Fibroblast of lung (primary cell): ENCODE measurements around the gene CMTM5. TPM values are rescaled to one million over a fixed set of nuclear protein-coding genes. Genes with fewer than 3 reads are reported as not detected.
"Not testable (repeated sequence)": the region's sequence is repeated elsewhere in the genome, so short reads cannot be mapped to it uniquely, and the experiment has no call there.

Experiments used
- DNase-seq, 2 donors: peaks; one replicate each; pipeline versions ENCODE4 v3.0.0 to v3.0.0-alpha.2; 2010; ENCODE audit warnings: low read depth in 2 of 2
- H2AFZ ChIP-seq: 2 replicates; pipeline ENCODE4 v1.5.1; 2012; ENCODE audit warnings: low read length, control low read depth, inconsistent platforms
- H3K27ac ChIP-seq: 2 replicates; pipeline ENCODE4 v1.5.1; 2011; ENCODE audit warnings: low read length, control low read depth; ENCODE audit not compliant: insufficient read depth
- H3K27me3 ChIP-seq: 2 replicates; pipeline ENCODE4 v1.5.1; 2011; ENCODE audit warnings: mild to moderate bottlenecking, low read length; ENCODE audit not compliant: control insufficient read depth, insufficient read depth
- H3K36me3 ChIP-seq: 2 replicates; pipeline ENCODE4 v1.5.1; 2011; ENCODE audit warnings: low read length; ENCODE audit not compliant: control insufficient read depth, insufficient read depth
- H3K4me1 ChIP-seq: 2 replicates; pipeline ENCODE4 v1.5.1; 2011; ENCODE audit warnings: low read length; ENCODE audit not compliant: control insufficient read depth, insufficient read depth; ENCODE audit errors: extremely low read depth
- H3K4me2 ChIP-seq: 2 replicates; pipeline ENCODE4 v1.5.1; 2011; ENCODE audit warnings: low read length, control low read depth; ENCODE audit not compliant: insufficient read depth; ENCODE audit errors: extremely low read depth
- H3K4me3 ChIP-seq, 4 experiments: fragments of 200-600 bp in 1 of 4; sonication (generic) in 1 of 4; replicated peaks in 1 of 4; 2 replicates each; pipeline ENCODE4 v1.5.1; 2011 to 2016; ENCODE audit warnings: low read length in 4 of 4, low read depth in 3 of 4, mild to moderate bottlenecking in 3 of 4, control low read depth in 2 of 4, inconsistent platforms in 1 of 4, mixed read lengths in 1 of 4; ENCODE audit not compliant: insufficient read depth in 1 of 4; ENCODE audit errors: control extremely low read depth in 1 of 4
- H3K79me2 ChIP-seq: 2 replicates; pipeline ENCODE4 v1.5.1; 2012; ENCODE audit warnings: mild to moderate bottlenecking, low read length, inconsistent platforms; ENCODE audit not compliant: control insufficient read depth, insufficient read depth
- H3K9ac ChIP-seq: 2 replicates; pipeline ENCODE4 v1.5.1; 2011; ENCODE audit warnings: mild to moderate bottlenecking, low read length, control low read depth; ENCODE audit not compliant: insufficient read depth
- H3K9me3 ChIP-seq: 2 replicates; pipeline ENCODE4 v1.5.1; 2012; ENCODE audit warnings: low read depth, low read length; ENCODE audit not compliant: control insufficient read depth, insufficient read depth
- H4K20me1 ChIP-seq: 2 replicates; pipeline ENCODE4 v1.5.1; 2011; ENCODE audit warnings: low read length; ENCODE audit not compliant: control insufficient read depth, insufficient read depth; ENCODE audit errors: extremely low read depth
- EZH2 ChIP-seq: IDR thresholded peaks from 2 replicates; pipeline ENCODE4 v1.5.1; 2012; ENCODE audit warnings: low read length, control low read depth, mild to moderate bottlenecking; ENCODE audit errors: missing control alignments
- polyA plus RNA-seq, 2 donors: library from polyadenylated mRNA; depleted of rRNA in 1 of 2; stranded (reverse) in 1 of 2; unstranded in 1 of 2; fragments of >200 nt; gene quantifications; 2 replicates each; pipeline ENCODE4 v1.2.1, GENCODE V29; 2011 to 2012; ENCODE audit warnings: missing spikeins in 1 of 2
- total RNA-seq: library from RNA; depleted of rRNA; stranded (reverse); fragments of >200 nt; gene quantifications from 2 replicates; pipeline ENCODE4 v1.2.1, GENCODE V29; 2014
- TF ChIP-seq, protein P1 (sequence below), 2 donors: IDR thresholded peaks in 1 of 2; conservative IDR thresholded peaks in 1 of 2; 1 replicate in 1 of 2; 2 replicates in 1 of 2; pipeline ENCODE4 v1.5.1; 2011 to 2012; ENCODE audit warnings: low read length in 2 of 2, control low read depth in 1 of 2, inconsistent platforms in 1 of 2, low read depth in 1 of 2, mild to moderate bottlenecking in 1 of 2

The CMTM5 gene
- total and polyA plus RNA-seq, 2 donors (not counting 1 experiment from before 2014, with no cell fraction given), result 0.08 to 0.33 TPM

DNA sequence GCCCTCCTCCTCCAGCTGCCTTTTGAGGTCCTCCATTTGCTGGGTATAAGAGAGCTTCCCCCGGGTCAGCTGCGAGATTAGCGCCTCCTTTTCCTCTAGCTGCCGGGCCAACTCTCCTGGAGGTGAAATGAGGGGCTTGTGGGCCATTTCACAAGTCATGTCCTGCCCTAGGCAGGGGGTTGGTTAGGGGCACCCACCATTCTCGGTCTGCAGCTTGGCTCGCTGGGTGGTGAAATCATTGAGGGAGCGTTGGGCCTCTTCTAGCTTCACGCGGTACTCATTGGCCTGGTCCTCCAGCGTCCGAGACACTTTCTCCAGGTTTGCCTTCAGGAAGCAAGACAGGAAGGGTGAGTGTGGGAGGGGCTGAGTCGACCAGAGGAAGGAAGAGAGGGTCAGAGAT, 12.6 kb downstream of the CMTM5 start:
- Histone ChIP-seq H3K36me3 (no peaks in the 10 kb centered on the region), H3K79me2 (no peaks in the 10 kb centered on the region), H3K27me3 (peaks cover 3% of the 10 kb centered on the region), H3K4me1 (no peaks in the 10 kb centered on the region), H3K27ac (no peak overlapping the region), H3K9me3 (no peaks in the 10 kb centered on the region), H4K20me1 (no peaks in the 10 kb centered on the region), H3K4me3 (no peak overlapping the region), H3K4me2 (no peak overlapping the region), H2AFZ (no peak overlapping the region), H3K9ac (no peak overlapping the region)
- DNase-seq, result no peak
- no peak for TF ChIP-seq EZH2
- TF ChIP-seq, protein P1, sequence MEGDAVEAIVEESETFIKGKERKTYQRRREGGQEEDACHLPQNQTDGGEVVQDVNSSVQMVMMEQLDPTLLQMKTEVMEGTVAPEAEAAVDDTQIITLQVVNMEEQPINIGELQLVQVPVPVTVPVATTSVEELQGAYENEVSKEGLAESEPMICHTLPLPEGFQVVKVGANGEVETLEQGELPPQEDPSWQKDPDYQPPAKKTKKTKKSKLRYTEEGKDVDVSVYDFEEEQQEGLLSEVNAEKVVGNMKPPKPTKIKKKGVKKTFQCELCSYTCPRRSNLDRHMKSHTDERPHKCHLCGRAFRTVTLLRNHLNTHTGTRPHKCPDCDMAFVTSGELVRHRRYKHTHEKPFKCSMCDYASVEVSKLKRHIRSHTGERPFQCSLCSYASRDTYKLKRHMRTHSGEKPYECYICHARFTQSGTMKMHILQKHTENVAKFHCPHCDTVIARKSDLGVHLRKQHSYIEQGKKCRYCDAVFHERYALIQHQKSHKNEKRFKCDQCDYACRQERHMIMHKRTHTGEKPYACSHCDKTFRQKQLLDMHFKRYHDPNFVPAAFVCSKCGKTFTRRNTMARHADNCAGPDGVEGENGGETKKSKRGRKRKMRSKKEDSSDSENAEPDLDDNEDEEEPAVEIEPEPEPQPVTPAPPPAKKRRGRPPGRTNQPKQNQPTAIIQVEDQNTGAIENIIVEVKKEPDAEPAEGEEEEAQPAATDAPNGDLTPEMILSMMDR (conservative IDR thresholded peaks at IDR 0.05 in 1 of 2, IDR thresholded peaks at IDR 0.05 in 1 of 2; ENCODE audit: low read depth in 1 of 2, low read length in 2 of 2), result no peak

DNA sequence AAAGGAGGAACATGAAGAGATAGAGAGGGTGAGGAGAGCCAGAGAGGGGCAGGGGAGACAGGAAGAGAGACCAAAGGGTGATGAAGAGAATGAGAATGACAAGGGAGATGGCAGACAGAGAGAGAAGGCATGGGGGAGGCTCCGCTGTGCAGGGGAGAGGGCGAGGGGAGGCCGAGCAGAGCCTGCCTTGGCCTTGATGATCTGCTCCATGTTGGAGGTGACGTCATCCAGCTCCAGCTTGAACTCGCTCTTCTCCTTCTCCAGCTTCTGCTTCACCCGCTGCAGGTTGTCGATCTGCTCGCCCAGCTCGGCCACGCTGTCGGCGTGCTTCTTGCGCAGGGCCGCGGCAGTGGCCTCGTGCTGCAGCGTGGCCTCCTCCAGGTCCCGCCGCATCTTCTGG, 13.0 kb downstream of the CMTM5 start:
- H3K79me2 ChIP-seq, H3K4me1 ChIP-seq, H3K9ac ChIP-seq, H3K27me3 ChIP-seq, H3K9me3 ChIP-seq, H3K4me2 ChIP-seq, DNase-seq, H3K27ac ChIP-seq, H3K4me3 ChIP-seq, H3K36me3 ChIP-seq, H2AFZ ChIP-seq, H4K20me1 ChIP-seq: not testable (repeated sequence)

DNA sequence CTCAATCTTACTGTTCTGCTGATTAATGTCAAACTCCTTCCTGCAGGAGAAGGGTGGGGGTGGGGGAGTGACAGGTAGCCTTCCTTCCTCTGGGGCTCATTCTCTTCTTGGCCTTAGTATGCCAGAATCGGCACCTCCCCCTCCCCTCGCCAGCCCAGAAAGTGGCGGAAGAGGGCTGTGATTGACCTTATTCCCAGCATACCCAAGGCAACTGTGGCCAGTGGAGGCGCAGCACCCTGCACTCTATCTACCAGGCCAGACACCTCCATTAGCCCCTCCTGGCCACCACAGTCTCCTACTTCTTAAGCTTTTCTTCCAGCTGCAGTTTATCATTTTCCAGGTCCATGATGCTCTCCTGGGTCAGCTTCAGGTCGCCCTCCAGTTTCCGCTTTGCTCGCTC, 15.8 kb downstream of the CMTM5 start:
- H2AFZ ChIP-seq, result no peak overlapping the region
- no peaks in the 10 kb centered on the region for H4K20me1 ChIP-seq
- no peaks in the 10 kb centered on the region for H3K36me3 ChIP-seq
- no peak for DNase-seq
- H3K4me1 ChIP-seq, result no peaks in the 10 kb centered on the region
- no peak overlapping the region for H3K27ac ChIP-seq
- H3K4me2 ChIP-seq, result no peak overlapping the region
- H3K4me3 ChIP-seq, result no peak overlapping the region
- peaks cover 3% of the 10 kb centered on the region for H3K27me3 ChIP-seq
- no peaks in the 10 kb centered on the region for H3K79me2 ChIP-seq
- no peaks in the 10 kb centered on the region for H3K9me3 ChIP-seq
- H3K9ac ChIP-seq, result no peak overlapping the region
- TF ChIP-seq, protein P1 (conservative IDR thresholded peaks at IDR 0.05 in 1 of 2, IDR thresholded peaks at IDR 0.05 in 1 of 2; ENCODE audit: low read depth in 1 of 2, low read length in 2 of 2), result no peak
- TF ChIP-seq EZH2, result no peak
